UCSD-AML1 (cell line): ENCODE results near the gene BNIP1.

Experiments used
- DNase-seq: peaks from one replicate; lab custom pipeline; 2025; ENCODE audit not compliant: unreplicated experiment; lab: John Stamatoyannopoulos, UW

Gene BNIP1

DNA sequence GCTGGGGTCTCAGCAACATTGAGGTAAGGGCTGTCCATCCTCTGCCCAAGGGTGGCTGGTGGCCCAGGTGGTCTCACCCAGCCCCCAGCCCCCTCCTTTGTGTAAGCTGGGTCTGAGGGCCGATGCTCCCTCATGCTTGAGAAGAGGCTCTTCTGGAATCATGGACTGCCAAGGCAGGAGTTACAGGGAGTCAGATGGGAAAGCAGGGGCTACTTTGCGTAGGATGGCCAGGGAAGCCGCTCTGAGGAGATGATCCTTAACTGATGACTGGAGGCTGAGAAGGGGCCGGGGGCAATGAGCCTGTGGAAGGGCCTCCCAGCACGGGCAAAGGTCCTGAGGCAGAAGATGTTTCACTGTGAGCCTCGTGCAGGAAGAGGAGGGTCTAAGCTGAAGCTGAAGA, 67.0 kb downstream of the BNIP1 start:
- no peak for DNase-seq

DNA sequence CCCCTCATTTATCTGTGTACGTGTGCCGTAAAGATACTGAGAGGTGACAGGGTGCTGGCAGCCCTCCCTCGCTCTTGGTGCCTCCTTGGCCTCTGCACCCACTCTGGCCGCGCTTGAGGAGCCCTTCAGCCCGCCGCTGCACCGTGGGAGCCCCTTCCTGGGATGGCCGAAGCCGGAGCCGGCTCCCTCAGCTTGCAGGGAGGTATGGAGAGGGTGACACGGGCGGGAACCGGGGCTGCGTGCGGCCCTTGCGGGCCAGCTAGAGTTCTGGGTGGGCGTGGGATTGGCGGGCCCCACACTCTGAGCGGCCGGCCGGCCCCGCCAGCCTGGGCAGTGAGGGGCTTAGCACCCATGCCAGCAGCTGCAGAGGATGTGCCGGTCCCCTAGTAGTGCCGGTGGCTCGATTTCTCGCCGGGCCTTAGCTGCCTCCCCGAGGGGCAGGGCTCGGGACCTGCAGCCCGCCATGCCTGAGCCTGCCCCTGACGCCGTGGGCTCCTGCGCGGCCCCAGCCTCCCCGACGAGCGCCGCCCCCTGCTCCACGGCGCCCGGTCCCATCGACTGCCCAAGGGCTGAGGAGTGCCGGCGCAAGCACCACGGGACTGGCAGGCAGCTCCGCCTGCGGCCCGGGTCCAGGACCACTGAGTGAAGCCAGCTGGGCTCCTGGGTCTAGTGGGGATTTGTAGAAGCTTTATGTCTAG, 69.1 kb downstream of the BNIP1 start:
- DNase-seq: no peak
